K562 (cell line): ENCODE data around the gene CRKL. TPM values are rescaled to one million over a fixed set of nuclear protein-coding genes. Genes with fewer than 3 reads are reported as not detected.

Source experiments
- BHLHE40 ChIP-seq: IDR thresholded peaks from 2 replicates; pipeline ENCODE4 v1.6.1; 2011; ENCODE audit warnings: low read length, improper control_type of control experiment
- CBX8 ChIP-seq: fragments of 200-600 bp; sonication (generic); IDR thresholded peaks from 2 replicates; pipeline ENCODE4 v1.6.1; 2012; ENCODE audit warnings: borderline replicate concordance, mixed run types, low read depth, mild to moderate bottlenecking, moderate library complexity, mixed read lengths, low read length, control low read depth, inconsistent platforms; ENCODE audit not compliant: poor library complexity, severe bottlenecking; ENCODE audit errors: extremely low read depth
- CREB1 ChIP-seq, 2 experiments: sonication (generic) in 1 of 2; formaldehyde crosslinking in 1 of 2; IDR thresholded peaks; 2 replicates each; pipeline versions ENCODE4 v1.6.1 to v1.8.0; 2012 to 2022; ENCODE audit warnings: inconsistent platforms in 1 of 2, mild to moderate bottlenecking in 1 of 2, missing genetic modification reagents in 1 of 2, moderate library complexity in 1 of 2
- CREBBP ChIP-seq: IDR thresholded peaks from one replicate; pipeline ENCODE4 v1.6.1; 2012; ENCODE audit warnings: low read depth, mild to moderate bottlenecking, control low read depth, inconsistent platforms, low read length
- HLTF ChIP-seq: fragments of 450-650 bp; IDR thresholded peaks from 2 replicates; pipeline ENCODE4 v1.6.1; 2016
- HNRNPH1 ChIP-seq: fragments of 200-400 bp; formaldehyde crosslinking; optimal IDR thresholded peaks from 2 replicates; pipeline ENCODE3; 2017; ENCODE audit warnings: low read depth, mild to moderate bottlenecking, low read length, moderate library complexity
- KDM4B ChIP-seq, 2 experiments: fragments of 450-650 bp in 1 of 2; sonication (generic) in 1 of 2; IDR thresholded peaks; 2 replicates each; pipeline ENCODE4 v1.6.1; 2016 to 2017; ENCODE audit warnings: borderline replicate concordance in 2 of 2, antibody characterized with exemption in 1 of 2, low read depth in 1 of 2, mild to moderate bottlenecking in 1 of 2
- MCM2 ChIP-seq: fragments of 450-650 bp; IDR thresholded peaks from 2 replicates; pipeline ENCODE4 v1.6.1; 2017; ENCODE audit warnings: low read depth, mild to moderate bottlenecking
- MTA1 ChIP-seq: fragments of 450-650 bp; IDR thresholded peaks from 2 replicates; pipeline ENCODE4 v1.6.1; 2017; ENCODE audit warnings: borderline replicate concordance
- MYC ChIP-seq, 2 experiments: fragments of 250-450 bp in 1 of 2; sonication (Bioruptor Pico) in 1 of 2; IDR thresholded peaks; 2 replicates each; pipeline versions ENCODE4 v1.5.1 to v1.6.1; 2012 to 2021; ENCODE audit warnings: low read depth in 2 of 2, borderline replicate concordance in 1 of 2, improper control_type of control experiment in 1 of 2, low read length in 1 of 2, mild to moderate bottlenecking in 1 of 2, moderate library complexity in 1 of 2
- NR1H2 ChIP-seq: sonication (generic); formaldehyde crosslinking; IDR thresholded peaks from 2 replicates; pipeline ENCODE4 v1.4.0; 2020; ENCODE audit warnings: mild to moderate bottlenecking, missing genetic modification reagents
- PHF20 ChIP-seq: fragments of 450-650 bp; IDR thresholded peaks from 2 replicates; pipeline ENCODE4 v1.6.1; 2018; ENCODE audit not compliant: partially characterized antibody
- PTTG1 ChIP-seq: fragments of 450-650 bp; IDR thresholded peaks from 2 replicates; pipeline ENCODE4 v1.6.1; 2016; ENCODE audit warnings: low read depth, mild to moderate bottlenecking, missing genetic modification characterization, missing compliant biosample characterization
- RAD51 ChIP-seq: fragments of 450-650 bp; IDR thresholded peaks from 2 replicates; pipeline ENCODE4 v1.7.1; 2016; ENCODE audit warnings: low read depth, mild to moderate bottlenecking, borderline replicate concordance
- THRAP3 ChIP-seq: fragments of 450-650 bp; IDR thresholded peaks from 2 replicates; pipeline ENCODE4 v1.6.1; 2016; ENCODE audit warnings: mild to moderate bottlenecking, inconsistent platforms, borderline replicate concordance
- U2AF2 ChIP-seq: fragments of 200-400 bp; formaldehyde crosslinking; optimal IDR thresholded peaks from 2 replicates; pipeline ENCODE3; 2017; ENCODE audit warnings: low read depth, mild to moderate bottlenecking, low read length
- XRCC5 ChIP-seq: fragments of 200-400 bp; formaldehyde crosslinking; IDR thresholded peaks from 2 replicates; pipeline ENCODE4 v1.6.1; 2017; ENCODE audit warnings: low read depth, mild to moderate bottlenecking, low read length
- ZFX ChIP-seq: sonication (generic); formaldehyde crosslinking; IDR thresholded peaks from 2 replicates; pipeline ENCODE4 v1.8.0; 2022; ENCODE audit warnings: mild to moderate bottlenecking, missing genetic modification reagents, moderate library complexity
- polyA plus RNA-seq, 8 experiments: library from polyadenylated mRNA; depleted of rRNA in 4 of 8; stranded (reverse) in 5 of 8; unstranded in 3 of 8; fragments of >200 nt; fragmentation: Nextera tagmentation in 2 of 8; fragmentation: Illumina TruSeq in 1 of 8; extraction: Ambion mirVana in 2 of 8; extraction: Trizol in 1 of 8; gene quantifications; 2 replicates each; pipeline versions ENCODE4 v1.2.1 to v1.2.3, GENCODE V29; 2011 to 2014; ENCODE audit warnings: inconsistent platforms in 1 of 8, missing spikeins in 1 of 8
- total RNA-seq, 7 experiments: library from RNA; depleted of rRNA in 6 of 7; stranded (reverse); fragments of >200 nt in 6 of 7; fragmentation: Illumina TruSeq in 2 of 7; extraction: Trizol in 2 of 7; gene quantifications; 2 replicates each; pipeline versions ENCODE4 v1.2.1 to v1.2.3, GENCODE V29; 2011 to 2021; ENCODE audit warnings: low replicate concordance in 1 of 7
- TF ChIP-seq, protein P1 (sequence below): fragments of 250-450 bp; sonication (Bioruptor Pico); IDR thresholded peaks from 2 replicates; pipeline ENCODE4 v1.5.0; 2022; ENCODE audit warnings: mild to moderate bottlenecking
- TF ChIP-seq, protein P2 (sequence below), 2 experiments: IDR thresholded peaks in 1 of 2; conservative IDR thresholded peaks in 1 of 2; 2 replicates each; pipeline ENCODE4 v1.6.1; 2016; ENCODE audit warnings: low read depth in 2 of 2, mild to moderate bottlenecking in 1 of 2, missing compliant biosample characterization in 1 of 2, missing genetic modification characterization in 1 of 2, moderate library complexity in 1 of 2
- TF ChIP-seq, protein P3 (sequence below): sonication (generic); formaldehyde crosslinking; IDR thresholded peaks from 2 replicates; pipeline ENCODE4 v1.8.0; 2022; ENCODE audit warnings: mild to moderate bottlenecking, missing genetic modification reagents, borderline replicate concordance

The CRKL gene
- total and polyA plus RNA-seq, 9 of the 15 experiments (the other 6 are each of a cell fraction or from before 2014, with no cell fraction given), result 100 to 263 (median 124) TPM

DNA sequence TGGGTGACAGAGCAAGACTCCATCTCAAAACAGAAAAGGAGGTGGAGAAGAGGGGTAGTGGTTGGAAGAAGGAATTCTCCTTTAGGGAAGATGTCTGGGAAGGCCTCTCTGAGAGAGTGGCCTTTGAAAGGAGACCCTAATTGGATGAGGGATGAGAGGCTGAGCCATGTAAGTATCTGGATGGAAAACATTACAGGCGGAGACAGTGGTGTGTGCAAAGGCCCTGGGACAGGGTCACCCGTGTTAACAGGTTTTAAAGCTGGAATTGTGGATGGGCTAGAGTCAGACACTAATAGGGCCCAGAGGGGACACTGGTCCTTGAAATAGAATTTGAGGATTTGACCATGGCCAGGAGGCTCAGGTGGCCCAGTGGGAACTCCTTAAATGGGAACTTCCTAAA, 48.0 kb upstream of the CRKL start (continued):
- no peak for TF ChIP-seq CREB1 (IDR thresholded peaks at IDR 0.05)
- TF ChIP-seq CREB1 (CRISPR knock-in tag; IDR thresholded peaks at IDR 0.05), result no peak
- TF ChIP-seq KDM4B (IDR thresholded peaks at IDR 0.05; ENCODE audit: borderline replicate concordance in 2 of 2, low read depth in 1 of 2), result no peak
- TF ChIP-seq, protein P1, sequence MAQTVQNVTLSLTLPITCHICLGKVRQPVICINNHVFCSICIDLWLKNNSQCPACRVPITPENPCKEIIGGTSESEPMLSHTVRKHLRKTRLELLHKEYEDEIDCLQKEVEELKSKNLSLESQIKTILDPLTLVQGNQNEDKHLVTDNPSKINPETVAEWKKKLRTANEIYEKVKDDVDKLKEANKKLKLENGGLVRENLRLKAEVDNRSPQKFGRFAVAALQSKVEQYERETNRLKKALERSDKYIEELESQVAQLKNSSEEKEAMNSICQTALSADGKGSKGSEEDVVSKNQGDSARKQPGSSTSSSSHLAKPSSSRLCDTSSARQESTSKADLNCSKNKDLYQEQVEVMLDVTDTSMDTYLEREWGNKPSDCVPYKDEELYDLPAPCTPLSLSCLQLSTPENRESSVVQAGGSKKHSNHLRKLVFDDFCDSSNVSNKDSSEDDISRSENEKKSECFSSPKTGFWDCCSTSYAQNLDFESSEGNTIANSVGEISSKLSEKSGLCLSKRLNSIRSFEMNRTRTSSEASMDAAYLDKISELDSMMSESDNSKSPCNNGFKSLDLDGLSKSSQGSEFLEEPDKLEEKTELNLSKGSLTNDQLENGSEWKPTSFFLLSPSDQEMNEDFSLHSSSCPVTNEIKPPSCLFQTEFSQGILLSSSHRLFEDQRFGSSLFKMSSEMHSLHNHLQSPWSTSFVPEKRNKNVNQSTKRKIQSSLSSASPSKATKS (CRISPR knock-in tag), result no peak
- TF ChIP-seq U2AF2, result no peak
- no peak for TF ChIP-seq NR1H2 (CRISPR knock-in tag)
- no peak for TF ChIP-seq THRAP3
- TF ChIP-seq MCM2, result no peak
- TF ChIP-seq, protein P2, sequence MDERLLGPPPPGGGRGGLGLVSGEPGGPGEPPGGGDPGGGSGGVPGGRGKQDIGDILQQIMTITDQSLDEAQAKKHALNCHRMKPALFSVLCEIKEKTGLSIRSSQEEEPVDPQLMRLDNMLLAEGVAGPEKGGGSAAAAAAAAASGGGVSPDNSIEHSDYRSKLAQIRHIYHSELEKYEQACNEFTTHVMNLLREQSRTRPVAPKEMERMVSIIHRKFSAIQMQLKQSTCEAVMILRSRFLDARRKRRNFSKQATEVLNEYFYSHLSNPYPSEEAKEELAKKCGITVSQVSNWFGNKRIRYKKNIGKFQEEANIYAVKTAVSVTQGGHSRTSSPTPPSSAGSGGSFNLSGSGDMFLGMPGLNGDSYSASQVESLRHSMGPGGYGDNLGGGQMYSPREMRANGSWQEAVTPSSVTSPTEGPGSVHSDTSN (CRISPR knock-in tag; IDR thresholded peaks at IDR 0.05; ENCODE audit: low read depth), result no peak
- TF ChIP-seq, protein P2 (tag; conservative IDR thresholded peaks at IDR 0.05; ENCODE audit: low read depth), result no peak
- TF ChIP-seq MTA1, result no peak
- TF ChIP-seq HLTF, result no peak
- 0 out of 2 replicates have a peak, but pooled peaks have one; percentile 10 for TF ChIP-seq MYC (IDR thresholded peaks at IDR 0.05; ENCODE audit: low read depth, low read length)
- no peak for TF ChIP-seq MYC (CRISPR knock-in tag; IDR thresholded peaks at IDR 0.05; ENCODE audit: borderline replicate concordance, low read depth)
- TF ChIP-seq ZFX (CRISPR knock-in tag), result no peak
- no peak for TF ChIP-seq RAD51
- TF ChIP-seq CBX8, result no peak
- TF ChIP-seq BHLHE40, result no peak
- TF ChIP-seq XRCC5, result no peak
- TF ChIP-seq PHF20, result no peak
- no peak for TF ChIP-seq HNRNPH1
- TF ChIP-seq PTTG1, result no peak
- no peak for TF ChIP-seq CREBBP
- TF ChIP-seq, protein P3, sequence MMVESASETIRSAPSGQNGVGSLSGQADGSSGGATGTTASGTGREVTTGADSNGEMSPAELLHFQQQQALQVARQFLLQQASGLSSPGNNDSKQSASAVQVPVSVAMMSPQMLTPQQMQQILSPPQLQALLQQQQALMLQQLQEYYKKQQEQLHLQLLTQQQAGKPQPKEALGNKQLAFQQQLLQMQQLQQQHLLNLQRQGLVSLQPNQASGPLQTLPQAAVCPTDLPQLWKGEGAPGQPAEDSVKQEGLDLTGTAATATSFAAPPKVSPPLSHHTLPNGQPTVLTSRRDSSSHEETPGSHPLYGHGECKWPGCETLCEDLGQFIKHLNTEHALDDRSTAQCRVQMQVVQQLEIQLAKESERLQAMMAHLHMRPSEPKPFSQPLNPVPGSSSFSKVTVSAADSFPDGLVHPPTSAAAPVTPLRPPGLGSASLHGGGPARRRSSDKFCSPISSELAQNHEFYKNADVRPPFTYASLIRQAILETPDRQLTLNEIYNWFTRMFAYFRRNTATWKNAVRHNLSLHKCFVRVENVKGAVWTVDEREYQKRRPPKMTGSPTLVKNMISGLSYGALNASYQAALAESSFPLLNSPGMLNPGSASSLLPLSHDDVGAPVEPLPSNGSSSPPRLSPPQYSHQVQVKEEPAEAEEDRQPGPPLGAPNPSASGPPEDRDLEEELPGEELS, result no peak
